COLO668 (cell line): ENCODE results near the gene OMP.
"Not testable (repeated sequence)": the region's sequence is repeated elsewhere in the genome, so short reads cannot be mapped to it uniquely, and the experiment has no call there.

Experiments
- DNase-seq: peaks from one replicate; lab custom pipeline; 2025; ENCODE audit not compliant: unreplicated experiment; lab: John Stamatoyannopoulos, UW

The OMP gene

DNA sequence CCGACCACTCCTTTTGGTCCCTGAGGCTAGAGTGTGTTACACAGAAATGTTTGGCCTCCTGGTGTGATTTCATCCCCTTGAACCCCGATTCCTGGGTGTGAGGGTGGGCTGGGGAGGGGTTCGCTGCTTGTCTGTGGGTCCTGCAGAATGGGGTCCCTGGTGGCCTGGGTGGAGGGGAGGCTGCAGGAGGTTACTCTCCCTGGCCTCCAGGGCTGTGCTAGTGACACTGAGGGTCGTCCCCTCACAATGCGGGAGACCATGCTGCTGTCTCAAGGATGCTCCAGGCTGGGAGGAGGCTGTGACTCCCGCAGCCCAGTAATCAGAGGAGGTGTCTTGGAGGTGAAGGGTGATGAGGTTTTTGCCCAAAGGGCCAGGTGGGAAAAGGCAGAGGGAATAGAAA, 17.0 kb upstream of the OMP start:
- DNase-seq = no peak

DNA sequence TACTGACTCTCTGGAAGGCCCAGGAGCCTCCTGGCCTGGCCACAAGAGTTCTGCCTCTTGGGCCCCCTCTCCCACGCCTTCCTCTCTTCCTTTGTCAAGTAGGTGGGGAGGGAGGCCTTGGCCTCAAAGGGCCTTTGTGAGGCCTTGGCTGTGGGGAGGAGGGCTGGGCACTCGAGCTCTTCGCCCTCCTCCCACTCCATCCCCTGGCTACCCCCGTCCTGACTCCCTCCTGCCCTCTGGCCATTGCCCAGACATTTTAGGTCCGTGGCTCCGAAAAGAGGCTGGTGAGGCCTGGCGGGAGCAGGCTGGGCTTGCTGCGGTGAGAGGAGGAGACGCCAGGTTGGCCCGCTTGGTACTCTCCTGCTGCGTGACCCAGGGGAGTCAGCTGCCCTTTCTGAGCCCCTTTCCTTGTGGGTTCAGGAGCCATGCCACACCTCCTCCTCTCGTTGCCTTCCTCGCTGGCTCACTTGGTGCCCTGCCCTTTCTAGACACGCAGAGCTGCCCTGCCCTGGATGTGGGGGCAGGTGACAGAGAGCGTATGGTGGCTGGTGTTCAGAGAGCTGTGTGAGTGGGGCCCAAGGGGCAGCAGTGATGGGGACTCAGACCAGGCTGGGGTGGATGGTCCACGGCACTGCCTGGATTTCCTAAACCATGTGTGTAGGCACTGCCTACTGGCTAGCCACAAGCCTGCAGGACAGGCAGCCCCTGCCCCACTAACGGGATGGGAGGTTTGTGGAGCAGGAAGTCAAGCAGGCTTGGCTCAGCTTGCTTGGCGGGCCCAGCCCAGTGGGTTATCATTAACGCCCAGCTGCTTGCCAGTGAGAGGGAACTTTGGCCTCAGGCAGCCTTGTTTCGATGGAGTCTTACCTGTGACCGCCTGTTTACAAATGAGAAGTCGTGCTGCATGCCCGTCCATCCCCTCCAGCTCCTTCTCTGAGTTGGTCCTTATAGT, 15.8 kb upstream of the OMP start:
- DNase-seq = peak; percentile 4

DNA sequence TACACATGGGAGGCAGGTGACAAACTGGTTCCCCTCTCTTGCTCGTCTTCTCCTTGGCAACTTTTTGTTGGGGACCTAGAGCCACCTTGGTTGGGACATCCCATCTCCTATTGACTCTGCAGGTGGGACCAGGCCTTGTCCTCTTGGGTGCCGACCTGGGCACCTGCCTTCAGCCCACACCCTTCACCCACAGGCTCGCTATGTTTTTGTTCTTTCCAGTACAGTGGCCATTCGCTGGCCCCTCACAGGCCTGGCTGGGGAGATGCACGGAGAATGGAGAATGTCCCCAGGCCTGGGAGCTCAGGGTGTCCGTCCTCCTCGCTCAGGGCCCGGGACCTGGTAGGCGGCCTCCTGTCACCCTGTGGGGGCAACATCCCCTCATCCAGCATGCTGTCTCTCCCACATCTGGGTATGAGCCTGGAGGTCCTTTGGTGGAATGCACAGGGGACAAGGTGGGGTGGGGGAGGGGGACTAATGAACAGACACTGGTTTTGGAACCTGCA, 14.9 kb upstream of the OMP start:
- no peak for DNase-seq

DNA sequence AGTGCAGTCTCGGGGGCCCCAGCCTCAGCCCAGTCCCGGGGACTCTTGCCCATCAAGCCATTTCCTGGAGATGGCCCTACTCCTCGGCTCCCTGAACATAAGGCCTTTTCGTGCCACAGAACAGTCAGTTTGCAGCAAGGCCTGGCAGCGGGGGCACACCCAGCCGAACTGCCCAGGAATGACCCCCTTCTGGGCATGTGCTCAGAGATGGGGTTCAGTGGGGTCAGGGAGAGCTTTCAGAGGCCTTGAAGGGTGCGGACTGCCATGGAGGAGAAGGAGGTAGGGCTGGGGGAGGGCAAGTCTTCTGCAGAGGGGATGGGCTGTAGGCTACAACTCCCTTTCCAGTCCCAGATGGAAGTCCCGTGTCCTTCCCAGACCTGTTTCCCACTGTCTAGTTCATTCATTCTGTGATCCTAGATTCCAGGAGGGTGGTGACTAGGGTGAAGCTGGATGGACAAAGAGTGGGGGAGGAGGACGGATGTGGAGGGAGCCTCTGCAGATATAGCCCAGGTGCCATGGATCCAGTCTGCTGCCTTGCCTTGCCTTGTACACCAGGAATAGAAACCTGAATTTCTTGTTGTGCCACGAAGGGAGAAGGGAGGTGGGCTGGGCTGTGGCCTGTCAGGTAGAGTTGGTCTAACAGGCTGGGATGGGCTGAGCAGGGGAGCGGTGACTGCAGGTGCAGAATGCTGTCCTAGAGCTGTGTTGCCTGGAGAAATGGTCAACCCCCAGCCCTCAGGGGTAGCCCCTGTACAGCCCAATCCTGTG, 14.2 kb upstream of the OMP start:
- DNase-seq = no peak

DNA sequence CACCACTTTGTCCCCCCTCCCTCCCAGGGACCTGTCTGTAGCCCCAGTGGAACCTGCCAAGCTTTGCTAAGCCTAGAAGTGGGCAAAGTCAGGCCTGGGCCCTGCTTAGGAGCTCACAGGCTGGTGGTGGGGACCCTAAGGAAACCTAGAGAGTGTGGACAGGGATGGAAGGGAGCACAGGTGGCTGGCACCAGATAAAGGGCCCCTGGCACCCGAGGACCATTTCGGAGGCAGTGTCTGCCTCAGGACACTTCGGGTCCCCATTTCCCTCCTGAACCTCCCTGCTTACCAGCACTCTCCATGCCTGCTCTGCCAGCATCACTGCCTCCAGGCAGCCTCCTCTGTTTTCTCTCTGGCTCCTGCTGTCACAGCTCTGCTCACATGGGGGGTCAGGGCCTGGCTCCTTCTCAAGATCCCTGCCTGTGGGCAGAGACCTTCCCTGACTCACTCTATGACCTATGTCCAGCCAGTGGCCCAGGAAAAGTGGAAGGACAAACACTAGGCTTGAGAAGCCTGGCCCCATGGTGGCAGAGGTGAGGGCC, 13.6 kb upstream of the OMP start:
- DNase-seq = no peak

DNA sequence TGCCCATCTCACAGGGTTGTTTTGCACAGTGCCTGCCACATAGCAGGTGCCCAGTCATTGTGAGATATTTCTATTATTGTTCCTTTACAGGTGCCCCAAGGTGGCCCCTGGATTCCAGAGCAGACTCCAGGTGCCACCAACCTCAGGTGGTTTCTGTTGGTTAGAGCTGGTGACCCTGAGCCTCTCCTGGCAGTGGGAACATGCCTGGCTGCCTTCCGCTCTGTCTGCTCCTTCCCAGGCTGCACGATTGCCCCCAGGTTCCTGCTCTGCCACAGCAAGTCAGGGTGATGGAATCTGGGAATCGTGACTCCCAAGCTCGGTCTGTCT, 12.6 kb upstream of the OMP start:
- no peak for DNase-seq

DNA sequence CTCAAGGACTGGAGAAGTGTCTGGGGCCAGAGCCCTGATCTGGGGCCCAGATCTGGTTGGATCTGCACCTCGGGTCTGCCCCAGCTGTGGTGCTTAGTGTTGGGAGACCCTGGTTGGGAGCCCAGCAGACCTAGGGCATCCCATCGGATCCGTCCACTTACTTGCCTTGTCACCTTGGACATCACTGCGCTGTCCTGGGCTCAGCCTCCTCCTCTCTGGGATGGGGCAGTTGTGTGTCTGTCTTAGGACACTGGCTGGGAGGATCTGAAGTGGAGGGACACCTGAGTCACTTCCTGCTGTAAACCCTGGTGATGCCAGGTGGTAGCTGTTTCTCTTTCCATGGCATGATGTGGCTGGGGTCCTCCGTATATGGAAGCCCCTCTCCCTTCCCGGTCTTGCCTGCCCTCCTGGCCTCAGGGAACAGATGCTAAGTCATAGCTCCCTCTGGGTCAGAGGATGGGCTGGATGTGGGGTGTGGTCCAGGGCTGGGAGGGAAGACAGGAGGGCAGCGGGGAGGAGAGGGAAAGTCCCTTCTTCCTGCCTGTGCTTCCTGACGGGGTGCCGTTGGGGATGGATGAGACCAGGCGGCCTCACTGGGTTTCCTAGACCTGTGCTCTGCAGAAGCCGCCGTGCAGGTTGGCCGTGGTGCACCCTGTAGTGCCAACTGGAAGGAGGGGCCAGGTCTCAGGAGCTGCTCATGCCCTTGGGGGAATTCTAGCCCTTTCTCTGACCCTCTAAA, 12.1 kb upstream of the OMP start:
- peak; percentile 18 for DNase-seq

DNA sequence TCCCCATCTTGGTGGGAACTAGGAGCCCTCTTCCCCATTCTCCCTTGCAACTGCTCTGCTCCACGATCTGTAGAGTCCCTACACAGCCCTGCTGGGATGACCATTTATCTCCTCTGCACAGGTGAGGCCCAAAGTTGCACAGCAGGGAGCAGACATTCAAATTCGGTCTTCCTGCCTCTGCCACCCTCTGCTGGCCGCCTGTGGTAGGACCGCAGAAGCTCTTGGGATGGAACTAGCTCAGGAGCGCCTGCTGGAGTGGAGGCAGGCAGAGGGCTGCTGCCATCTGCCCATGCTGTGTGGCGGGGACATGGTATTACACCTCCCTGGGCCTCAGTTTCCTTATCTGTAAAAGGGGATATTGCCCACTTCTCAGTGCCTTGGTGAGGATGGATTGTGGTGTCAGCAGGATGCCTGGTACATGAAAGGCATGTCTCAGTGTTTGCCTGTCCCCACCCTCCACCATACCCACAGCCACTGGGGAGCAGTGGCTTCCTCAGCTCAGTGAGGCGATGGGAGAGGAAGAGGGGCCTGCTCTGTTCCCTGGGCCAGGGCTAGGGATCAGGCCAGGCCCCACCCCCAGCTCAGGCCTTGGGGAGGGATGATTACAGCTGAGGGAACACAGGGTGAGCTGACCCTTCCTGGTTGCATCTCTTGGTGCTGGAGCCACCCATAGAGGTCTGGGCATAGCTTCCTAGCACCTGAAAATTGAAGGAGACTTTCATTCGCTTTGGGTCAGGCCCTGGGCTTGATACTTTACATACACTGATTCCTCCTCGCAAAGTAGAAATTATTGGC, 11.3 kb upstream of the OMP start:
- DNase-seq = peak; percentile 79

DNA sequence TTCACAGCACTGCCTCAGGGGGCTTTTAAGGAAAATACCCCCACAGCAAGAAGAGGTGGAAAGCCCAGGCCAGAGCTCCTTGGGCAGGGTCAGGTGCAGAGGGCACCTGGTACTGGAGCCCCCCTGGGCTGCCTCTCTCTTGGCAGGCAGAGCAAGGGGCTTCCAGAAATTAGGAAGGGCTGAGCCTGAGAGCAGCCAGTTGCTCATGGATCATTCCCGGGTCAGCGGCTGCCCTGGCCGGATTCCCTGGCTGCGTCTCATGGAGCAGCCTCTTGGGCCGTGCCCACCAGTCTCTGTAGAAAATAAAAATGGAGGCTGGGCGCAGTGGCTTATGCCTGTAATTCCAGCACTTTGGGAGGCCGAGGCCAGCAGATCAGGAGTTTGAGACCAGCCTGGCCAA, 10.3 kb upstream of the OMP start:
- no peak for DNase-seq

DNA sequence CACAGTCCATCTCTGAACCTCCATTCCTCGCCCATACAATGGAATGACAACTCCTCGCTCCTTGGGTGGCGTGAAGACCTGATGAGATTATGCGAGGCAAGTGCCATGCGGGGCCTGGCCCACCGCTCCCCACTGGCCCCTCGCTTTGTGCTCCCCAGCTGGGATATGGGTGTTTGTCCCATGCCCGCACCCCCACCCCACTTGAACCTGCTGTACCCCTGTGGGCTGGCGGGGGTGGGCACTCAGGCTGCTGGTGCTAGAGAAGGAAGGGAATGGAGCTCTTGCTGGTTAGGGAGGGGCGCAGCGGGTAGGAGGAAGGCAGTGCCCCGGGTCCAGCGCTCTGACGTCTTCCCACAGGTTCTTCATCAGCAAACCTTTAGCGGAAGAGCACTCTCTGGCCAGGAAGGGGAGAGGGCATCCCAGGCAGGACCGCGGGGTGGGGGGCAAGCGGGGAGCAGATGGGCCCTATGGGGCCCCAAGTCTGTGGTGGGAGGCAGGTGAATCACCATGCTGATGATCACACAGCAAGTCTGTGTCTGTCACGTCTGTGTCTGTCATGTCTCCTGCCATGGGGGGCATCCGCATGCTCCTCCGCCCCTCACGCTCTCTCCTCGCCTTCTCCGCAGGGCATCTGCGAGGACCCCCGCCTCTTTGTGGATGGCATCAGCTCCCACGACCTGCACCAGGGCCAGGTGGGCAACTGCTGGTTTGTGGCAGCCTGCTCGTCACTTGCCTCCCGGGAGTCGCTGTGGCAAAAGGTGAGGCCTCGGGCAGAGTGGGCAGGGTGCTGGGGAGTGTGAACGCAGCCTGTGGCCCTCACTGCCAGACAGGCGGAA, 9.4 kb upstream of the OMP start:
- DNase-seq = no peak

DNA sequence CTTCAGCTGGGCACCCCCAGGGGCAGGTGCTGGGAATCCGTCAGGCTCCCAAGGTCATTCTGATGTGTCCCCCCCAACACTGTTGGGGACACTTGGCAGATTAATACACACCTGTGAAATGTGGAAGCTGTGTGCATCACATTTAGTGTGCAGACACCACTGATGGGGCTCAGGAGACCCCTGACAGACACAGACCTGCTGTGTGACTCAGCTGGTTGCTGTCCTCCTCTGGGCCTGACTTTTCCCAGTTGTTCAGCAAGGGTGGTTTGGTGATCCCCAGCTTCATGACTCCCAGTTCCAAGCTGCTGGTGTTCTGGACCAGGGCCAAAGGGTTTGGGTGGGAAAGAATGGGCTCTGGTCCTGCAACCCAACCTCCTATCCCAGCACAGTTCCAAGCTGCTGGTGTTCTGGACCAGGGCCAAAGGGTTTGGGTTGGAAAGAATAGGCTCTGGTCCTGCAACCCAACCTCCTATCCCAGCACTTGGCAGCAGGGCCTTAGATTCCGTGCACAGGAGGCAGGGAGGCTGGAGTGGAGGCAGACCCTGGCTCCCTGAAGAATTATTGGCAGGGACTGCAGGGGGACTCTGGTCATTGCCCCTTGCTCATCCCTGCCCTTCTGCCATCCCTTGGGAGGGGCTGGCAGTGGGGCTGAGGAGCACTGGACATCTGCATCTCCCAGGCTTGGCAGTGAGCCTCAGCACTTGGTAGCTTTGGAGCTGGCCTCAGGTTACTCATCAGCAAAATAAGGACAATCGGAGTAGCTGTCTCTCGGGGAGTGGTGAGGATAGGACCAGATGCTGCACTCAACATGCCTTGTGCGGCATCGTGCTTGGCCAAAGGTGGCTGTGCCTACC, 8.4 kb upstream of the OMP start:
- no peak for DNase-seq

DNA sequence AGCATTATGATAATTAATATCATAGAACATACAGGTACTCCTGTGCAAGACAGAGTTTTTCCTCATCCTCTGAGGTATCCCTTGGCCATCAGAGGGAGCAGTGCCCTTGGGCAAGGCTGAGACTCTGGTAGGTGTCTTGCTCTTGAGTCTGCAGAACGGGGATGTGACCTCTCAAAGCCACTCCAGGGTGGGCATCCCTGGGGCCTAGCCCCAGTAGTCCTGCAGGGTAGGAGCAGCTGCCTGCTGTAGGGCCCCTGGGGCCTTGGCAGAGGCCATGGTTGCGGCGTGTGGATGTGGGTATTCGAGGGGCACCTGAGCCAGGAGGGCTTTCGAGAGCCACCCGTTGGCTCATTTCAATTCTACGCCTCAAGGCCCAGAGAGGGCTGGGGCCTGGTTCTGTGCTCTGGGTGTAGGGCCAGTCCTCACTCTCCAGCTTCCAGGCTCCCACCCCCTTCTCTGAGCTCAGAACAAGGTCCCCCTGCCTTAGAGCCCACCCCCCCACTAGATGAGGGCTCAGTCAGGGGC, 7.7 kb upstream of the OMP start:
- DNase-seq = no peak

DNA sequence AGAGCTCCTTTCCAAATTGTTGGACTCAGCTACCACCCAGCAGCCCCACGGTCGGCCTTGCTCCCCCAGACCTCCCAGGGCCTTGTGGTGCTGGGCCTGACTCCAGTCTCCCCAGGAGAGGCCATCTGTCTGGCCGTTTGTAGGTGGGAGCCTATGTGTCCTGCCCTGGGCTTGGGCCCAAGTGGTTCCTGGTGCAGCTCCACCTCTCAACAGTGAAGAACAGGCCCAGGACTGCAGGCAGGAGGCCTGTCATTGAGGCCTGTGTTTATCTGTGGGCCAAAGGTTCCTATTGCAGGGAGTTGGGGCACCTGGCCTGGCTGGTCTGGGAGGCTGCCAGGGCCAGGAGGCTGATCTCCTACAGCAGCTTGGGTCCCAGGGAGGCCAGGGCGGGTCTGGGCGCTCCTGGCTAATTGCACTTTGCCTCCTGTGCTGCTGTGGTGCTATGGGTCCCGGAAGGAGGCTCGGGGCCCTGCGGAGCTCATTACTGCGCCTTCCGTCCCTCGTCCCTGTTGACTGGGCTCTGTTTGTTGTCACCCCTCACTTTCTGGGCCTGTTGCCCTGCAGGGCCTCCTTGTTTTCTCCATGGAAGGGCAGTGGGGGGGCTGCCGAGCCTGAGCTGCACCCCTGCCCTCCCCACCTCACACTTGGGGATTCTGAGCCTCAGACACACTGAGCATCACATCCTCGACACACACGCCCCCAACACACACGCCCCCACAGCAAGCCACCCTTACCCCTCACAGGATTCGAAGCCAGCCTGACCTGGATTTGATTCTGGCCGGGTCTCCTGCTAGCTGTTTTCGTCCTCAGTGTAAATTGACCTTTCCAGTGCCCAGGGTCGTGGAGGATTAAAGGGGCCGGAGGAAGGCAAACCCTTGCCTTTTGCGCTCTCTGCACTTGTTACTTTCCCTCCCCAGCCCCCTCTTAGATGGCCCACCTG, 6.8 kb upstream of the OMP start:
- no peak for DNase-seq

DNA sequence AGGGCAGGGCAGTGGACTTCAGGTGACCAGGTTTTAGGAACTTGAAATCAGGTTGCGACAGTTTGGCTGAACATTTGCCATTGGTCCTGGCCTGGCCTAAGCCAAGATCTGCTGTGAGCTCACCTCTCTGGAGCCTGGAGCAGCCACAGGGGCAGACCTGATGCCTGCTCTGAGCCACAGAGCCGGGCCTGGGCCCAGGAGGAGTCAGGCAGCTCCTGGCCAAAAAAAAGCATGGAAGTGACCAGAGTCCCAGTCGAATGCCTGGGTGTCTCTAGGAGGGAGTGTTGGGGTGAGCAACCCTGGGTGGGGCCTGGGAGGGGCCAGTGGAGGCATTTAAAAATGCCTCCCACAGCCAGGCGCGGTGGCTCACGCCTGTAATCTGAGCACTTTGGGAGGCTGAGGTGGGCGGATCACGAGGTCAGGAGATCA, 6.0 kb upstream of the OMP start:
- no peak for DNase-seq

DNA sequence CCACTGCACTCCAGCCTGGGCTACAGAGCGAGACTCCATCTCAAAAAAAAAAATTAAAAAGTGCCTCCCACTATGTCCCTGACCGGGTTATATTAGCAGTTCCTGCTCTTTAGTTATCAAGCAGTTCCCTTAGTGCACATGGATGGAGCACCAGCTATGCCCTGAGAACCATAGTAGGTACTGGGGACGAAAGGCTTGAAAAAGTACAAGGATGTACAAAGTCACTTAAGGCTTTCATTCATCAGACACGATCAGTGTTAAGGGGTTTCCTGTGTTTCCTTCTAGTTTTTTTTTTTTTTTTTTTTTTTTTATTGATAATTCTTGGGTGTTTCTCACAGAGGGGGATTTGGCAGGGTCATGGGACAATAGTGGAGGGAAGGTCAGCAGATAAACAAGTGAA, 5.5 kb upstream of the OMP start:
- DNase-seq = not testable (repeated sequence)

DNA sequence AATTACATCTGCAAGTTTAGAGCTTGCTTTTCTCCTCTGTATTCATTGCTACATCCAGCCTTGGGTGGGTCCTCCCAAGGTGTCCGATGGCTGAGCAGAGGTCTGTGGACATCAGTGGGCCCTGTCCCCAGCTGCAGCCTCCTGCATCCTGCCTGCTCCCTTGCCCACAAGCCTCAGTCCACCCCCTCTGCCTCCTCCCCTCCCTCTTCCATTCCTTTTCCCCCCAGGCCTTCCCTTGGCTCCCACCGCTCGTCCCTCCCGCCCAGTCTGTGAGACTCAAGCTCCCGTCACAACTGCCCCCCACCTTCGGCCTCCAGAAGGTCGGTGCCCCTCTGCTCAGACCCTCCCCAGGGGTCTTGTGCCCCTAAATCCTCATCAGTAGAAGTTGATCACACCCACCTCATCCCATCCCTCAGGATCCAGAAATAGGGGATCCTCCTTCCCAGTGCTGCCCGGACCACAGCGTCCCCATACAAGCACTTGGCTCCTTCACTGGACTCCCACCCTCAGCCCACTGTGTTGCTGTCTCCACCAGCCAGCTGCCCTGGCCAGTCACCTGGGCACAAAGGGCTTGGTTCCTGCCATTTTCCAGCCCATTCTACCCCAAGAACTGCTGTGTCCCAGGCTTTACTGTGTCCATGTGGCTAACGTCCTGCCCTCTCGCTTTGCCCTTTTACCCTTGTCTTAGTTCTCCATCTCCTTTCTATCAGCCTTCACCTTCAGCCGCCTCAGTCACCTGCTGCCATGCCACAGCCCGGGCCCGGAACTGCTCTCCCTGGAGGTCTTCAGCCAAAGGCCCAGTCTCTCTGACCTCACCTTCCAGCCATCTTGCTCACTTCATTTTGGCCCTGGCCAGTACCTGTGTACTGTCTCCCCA, 2.2 kb upstream of the OMP start:
- DNase-seq = no peak
